Smooth muscle cell (in vitro differentiated cells): ENCODE data around the gene ST13. TPM values are rescaled to one million over a fixed set of nuclear protein-coding genes. Genes with fewer than 3 reads are reported as not detected.

Source experiments
- DNase-seq: peaks from one replicate; lab custom pipeline; 2025; ENCODE audit not compliant: unreplicated experiment; lab: John Stamatoyannopoulos, UW
- H2AFZ ChIP-seq: fragments of 200-600 bp; sonication (generic); 2 replicates; pipeline ENCODE4 v1.6.0; 2016; ENCODE audit warnings: antibody characterized with exemption, low read depth, mild to moderate bottlenecking
- H3F3A ChIP-seq: fragments of 200-600 bp; sonication (generic); 2 replicates; pipeline ENCODE4 v1.6.0; 2017; ENCODE audit warnings: antibody characterized with exemption, low read depth
- H3K27ac ChIP-seq: fragments of 200-600 bp; sonication (generic); 2 replicates; pipeline ENCODE4 v1.5.1; 2016; ENCODE audit warnings: low read depth, mild to moderate bottlenecking
- H3K27me3 ChIP-seq: fragments of 200-600 bp; sonication (generic); 2 replicates; pipeline ENCODE4 v1.6.1; 2016; ENCODE audit warnings: low read depth, mild to moderate bottlenecking
- H3K36me3 ChIP-seq: fragments of 200-600 bp; sonication (generic); 2 replicates; pipeline ENCODE4 v1.5.1; 2016; ENCODE audit warnings: low read depth
- H3K4me1 ChIP-seq: fragments of 200-600 bp; sonication (generic); 2 replicates; pipeline ENCODE4 v1.5.1; 2016; ENCODE audit warnings: low read depth
- H3K4me2 ChIP-seq: fragments of 200-600 bp; sonication (generic); 2 replicates; pipeline ENCODE4 v1.6.0; 2016; ENCODE audit warnings: mild to moderate bottlenecking
- H3K4me3 ChIP-seq: fragments of 200-600 bp; sonication (generic); 2 replicates; pipeline ENCODE4 v1.5.1; 2016; ENCODE audit warnings: mild to moderate bottlenecking
- H3K79me2 ChIP-seq: fragments of 200-600 bp; sonication (generic); 2 replicates; pipeline ENCODE4 v1.6.0; 2016; ENCODE audit warnings: low read depth, mild to moderate bottlenecking
- H3K9ac ChIP-seq: fragments of 200-600 bp; sonication (generic); 2 replicates; pipeline ENCODE4 v1.6.0; 2016; ENCODE audit warnings: low read depth
- H3K9me3 ChIP-seq: fragments of 200-600 bp; sonication (generic); replicated peaks from 2 replicates; pipeline ENCODE4 v1.5.1; 2016; ENCODE audit warnings: low read depth
- H4K20me1 ChIP-seq: fragments of 200-600 bp; sonication (generic); 2 replicates; pipeline ENCODE4 v1.6.0; 2016; ENCODE audit warnings: low read depth
- WGBS: methylation state at CpG from one replicate; pipeline ENCODE4 v1.1.7; 2016; ENCODE audit warnings: low lambda C conversion rate; 5-methylcytosine and 5-hydroxymethylcytosine counted together
- polyA plus RNA-seq: library from polyadenylated mRNA; unstranded; fragments of >200 nt; fragmentation: Nextera tagmentation; extraction: Ambion mirVana; gene quantifications from 2 replicates; pipeline ENCODE4 v1.2.1, GENCODE V29; 2016
- total RNA-seq: library from RNA; depleted of rRNA; stranded (reverse); fragments of >200 nt; gene quantifications from 2 replicates; pipeline ENCODE4 v1.2.3, GENCODE V29; 2014
- TF ChIP-seq, protein P1 (sequence below): fragments of 200-600 bp; sonication (generic); IDR thresholded peaks from 2 replicates; pipeline ENCODE4 v1.5.1; 2017; ENCODE audit warnings: borderline replicate concordance, mild to moderate bottlenecking, antibody characterized with exemption; ENCODE audit not compliant: insufficient read depth, poor library complexity, severe bottlenecking

ST13 gene
- total RNA-seq: 118 and 128 TPM in 2 replicates
- 129 and 146 TPM in 2 replicates for polyA plus RNA-seq

DNA sequence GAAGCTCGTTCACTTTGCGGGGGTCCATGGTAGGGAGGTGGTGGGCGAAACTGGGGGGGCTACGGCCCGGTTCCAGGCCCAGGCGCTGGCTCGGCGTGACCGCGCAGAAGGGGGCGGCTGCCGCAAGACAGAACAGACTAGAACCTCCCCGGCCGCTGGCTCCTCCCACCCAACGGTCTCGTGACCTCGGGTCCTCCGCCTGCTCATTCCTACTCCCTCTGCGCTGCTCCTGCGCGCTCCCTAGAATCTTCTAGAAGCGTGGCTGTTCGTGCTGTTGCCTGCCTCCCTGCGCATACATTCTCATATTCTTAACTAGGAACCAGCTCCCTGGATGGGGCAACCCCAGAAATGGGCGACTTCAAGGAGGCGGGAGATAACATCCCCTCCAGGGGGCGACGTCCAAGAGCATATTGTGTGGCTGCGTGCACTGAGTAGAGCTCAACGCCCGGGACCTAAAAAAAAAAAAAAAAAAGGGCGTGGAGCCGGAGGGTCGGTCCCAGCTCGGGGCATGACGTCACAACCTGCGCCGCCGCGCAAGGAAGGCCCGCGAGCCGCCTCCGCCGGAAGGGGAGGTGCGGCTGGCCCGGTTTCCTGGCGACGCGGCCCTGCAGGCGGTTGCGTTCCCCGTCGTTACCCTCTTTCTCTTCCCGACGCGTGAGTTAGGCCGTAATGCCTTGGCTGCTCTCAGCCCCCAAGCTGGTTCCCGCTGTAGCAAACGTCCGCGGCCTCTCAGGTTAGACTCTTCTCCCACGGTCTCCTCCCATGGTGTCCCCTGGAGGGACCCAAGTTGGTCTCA lies at the start of gene ST13, which contains the start of gene XPNPEP3:
ST13 (minus strand) TSS at position 127 of the 796 bp plus-strand sequence; CDS start at position 28, 99 bp downstream.
XPNPEP3 (plus strand) TSS at position 636 of the 796 bp plus-strand sequence; CDS start at position 670, 34 bp downstream.
- Histone ChIP-seq H3K4me1 (peaks cover 42% of the 10 kb centered on the region), H3K9ac (peak within 1 kb of the TSS; percentile 99), H2AFZ (peak within 1 kb of the TSS; percentile 86), H3F3A (no peaks in the 10 kb centered on the region), H3K79me2 (peaks cover 88% of the 10 kb centered on the region), H3K36me3 (no peaks in the 10 kb centered on the region), H3K9me3 (no peaks in the 10 kb centered on the region), H3K4me2 (peak within 1 kb of the TSS; percentile 89), H3K4me3 (peak within 1 kb of the TSS; percentile 91), H3K27ac (peak within 1 kb of the TSS; percentile 98), H3K27me3 (no peaks in the 10 kb centered on the region), H4K20me1 (peaks cover 34% of the 10 kb centered on the region)
- TF ChIP-seq, protein P1, sequence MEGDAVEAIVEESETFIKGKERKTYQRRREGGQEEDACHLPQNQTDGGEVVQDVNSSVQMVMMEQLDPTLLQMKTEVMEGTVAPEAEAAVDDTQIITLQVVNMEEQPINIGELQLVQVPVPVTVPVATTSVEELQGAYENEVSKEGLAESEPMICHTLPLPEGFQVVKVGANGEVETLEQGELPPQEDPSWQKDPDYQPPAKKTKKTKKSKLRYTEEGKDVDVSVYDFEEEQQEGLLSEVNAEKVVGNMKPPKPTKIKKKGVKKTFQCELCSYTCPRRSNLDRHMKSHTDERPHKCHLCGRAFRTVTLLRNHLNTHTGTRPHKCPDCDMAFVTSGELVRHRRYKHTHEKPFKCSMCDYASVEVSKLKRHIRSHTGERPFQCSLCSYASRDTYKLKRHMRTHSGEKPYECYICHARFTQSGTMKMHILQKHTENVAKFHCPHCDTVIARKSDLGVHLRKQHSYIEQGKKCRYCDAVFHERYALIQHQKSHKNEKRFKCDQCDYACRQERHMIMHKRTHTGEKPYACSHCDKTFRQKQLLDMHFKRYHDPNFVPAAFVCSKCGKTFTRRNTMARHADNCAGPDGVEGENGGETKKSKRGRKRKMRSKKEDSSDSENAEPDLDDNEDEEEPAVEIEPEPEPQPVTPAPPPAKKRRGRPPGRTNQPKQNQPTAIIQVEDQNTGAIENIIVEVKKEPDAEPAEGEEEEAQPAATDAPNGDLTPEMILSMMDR: peak; percentile 40
- DNase-seq: peak; percentile 97
- WGBS: 1% methylated on average over 61 of the region's 63 CpGs

DNA sequence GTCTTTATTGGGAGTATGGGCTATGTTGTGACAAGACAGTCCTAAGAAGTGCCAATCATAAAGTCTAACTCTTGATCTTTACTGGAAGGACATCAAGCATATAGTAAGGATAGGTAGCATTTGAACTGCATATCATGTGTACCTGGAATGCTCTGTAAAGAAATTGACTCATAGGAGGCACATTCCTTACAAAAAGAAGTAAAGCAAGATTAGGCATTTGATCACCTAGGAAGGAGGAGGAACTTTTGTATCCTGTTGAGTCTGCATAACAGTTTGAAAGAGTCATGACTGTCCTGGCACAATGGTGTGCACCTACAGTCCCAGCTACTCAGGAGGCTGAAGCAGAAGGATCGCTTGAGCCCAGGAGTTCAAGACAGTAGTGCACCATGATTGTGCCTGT lies 47.7 kb upstream of the ST13 start:
- TF ChIP-seq, protein P1: no peak
- Histone ChIP-seq H2AFZ (no peak overlapping the region), H4K20me1 (no peaks in the 10 kb centered on the region), H3K27me3 (no peaks in the 10 kb centered on the region), H3K79me2 (no peaks in the 10 kb centered on the region), H3K9me3 (no peaks in the 10 kb centered on the region), H3K4me3 (no peak overlapping the region), H3F3A (no peaks in the 10 kb centered on the region), H3K27ac (no peak overlapping the region), H3K4me1 (no peaks in the 10 kb centered on the region), H3K36me3 (no peaks in the 10 kb centered on the region), H3K9ac (no peak overlapping the region), H3K4me2 (no peak overlapping the region)
- DNase-seq: no peak
- 96% methylated on average over 1 of the region's 1 CpG for WGBS

DNA sequence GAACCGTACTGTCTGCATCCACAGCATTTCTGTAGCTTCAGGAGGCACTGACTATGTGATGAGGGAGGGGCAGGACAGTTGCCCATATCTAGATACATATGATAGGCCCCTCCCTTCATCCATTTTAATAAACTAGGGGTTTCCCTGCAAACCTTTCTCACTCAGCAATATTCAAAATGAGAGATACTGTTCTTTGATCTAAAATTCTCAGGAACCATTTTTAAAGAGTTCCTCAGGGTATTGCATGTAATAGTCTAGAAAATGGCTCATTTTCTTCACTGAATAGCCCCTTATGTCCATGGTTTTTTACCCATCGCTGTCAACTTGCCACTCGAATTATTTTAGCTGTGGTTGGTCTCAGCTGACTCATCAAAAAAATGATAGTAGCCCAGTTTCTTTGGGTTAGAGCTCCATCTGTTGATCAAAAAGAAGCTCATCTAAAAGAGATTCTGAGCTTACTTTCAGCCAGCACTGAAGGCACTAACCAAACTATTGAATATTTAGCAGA lies 42.5 kb upstream of the ST13 start:
- H3K4me3 ChIP-seq: no peak overlapping the region
- no peaks in the 10 kb centered on the region for H3F3A ChIP-seq
- H3K79me2 ChIP-seq: no peaks in the 10 kb centered on the region
- H3K27ac ChIP-seq: no peak overlapping the region
- no peaks in the 10 kb centered on the region for H3K27me3 ChIP-seq
- H3K9ac ChIP-seq: no peak overlapping the region
- TF ChIP-seq, protein P1: peak; percentile 74
- H2AFZ ChIP-seq: no peak overlapping the region
- DNase-seq: no peak
- H3K4me2 ChIP-seq: no peak overlapping the region
- no peaks in the 10 kb centered on the region for H4K20me1 ChIP-seq
- no peaks in the 10 kb centered on the region for H3K4me1 ChIP-seq
- 51% methylated on average over 3 of the region's 3 CpGs for WGBS
- H3K9me3 ChIP-seq: no peaks in the 10 kb centered on the region
- H3K36me3 ChIP-seq: no peaks in the 10 kb centered on the region
